Epithelial cell of esophagus (primary cell): ENCODE measurements around the gene AKAP12.

Experiments
- DNase-seq: peaks from one replicate; pipeline ENCODE4 v3.0.0; 2010; ENCODE audit warnings: low read depth
- H3K4me3 ChIP-seq: 2 replicates; pipeline ENCODE4 v1.5.1; 2011; ENCODE audit warnings: mild to moderate bottlenecking, low read length, control low read depth
- TF ChIP-seq, protein P1 (sequence below): IDR thresholded peaks from 2 replicates; pipeline ENCODE4 v1.5.1; 2011; ENCODE audit warnings: low read depth, mild to moderate bottlenecking, low read length, control low read depth, inconsistent platforms; ENCODE audit not compliant: insufficient read depth; ENCODE audit errors: missing control alignments

Gene AKAP12

GRCh38 chr6:151263035-151263434 lies 23.3 kb downstream of the AKAP12 start:
- H3K4me3 ChIP-seq = no peak overlapping the region
- no peak for DNase-seq
- TF ChIP-seq, protein P1, sequence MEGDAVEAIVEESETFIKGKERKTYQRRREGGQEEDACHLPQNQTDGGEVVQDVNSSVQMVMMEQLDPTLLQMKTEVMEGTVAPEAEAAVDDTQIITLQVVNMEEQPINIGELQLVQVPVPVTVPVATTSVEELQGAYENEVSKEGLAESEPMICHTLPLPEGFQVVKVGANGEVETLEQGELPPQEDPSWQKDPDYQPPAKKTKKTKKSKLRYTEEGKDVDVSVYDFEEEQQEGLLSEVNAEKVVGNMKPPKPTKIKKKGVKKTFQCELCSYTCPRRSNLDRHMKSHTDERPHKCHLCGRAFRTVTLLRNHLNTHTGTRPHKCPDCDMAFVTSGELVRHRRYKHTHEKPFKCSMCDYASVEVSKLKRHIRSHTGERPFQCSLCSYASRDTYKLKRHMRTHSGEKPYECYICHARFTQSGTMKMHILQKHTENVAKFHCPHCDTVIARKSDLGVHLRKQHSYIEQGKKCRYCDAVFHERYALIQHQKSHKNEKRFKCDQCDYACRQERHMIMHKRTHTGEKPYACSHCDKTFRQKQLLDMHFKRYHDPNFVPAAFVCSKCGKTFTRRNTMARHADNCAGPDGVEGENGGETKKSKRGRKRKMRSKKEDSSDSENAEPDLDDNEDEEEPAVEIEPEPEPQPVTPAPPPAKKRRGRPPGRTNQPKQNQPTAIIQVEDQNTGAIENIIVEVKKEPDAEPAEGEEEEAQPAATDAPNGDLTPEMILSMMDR = no peak

- no peak overlapping the region for H3K4me3 ChIP-seq
- no peak for DNase-seq
- TF ChIP-seq, protein P1 = no peak
These were observed 24.2 kb downstream of the AKAP12 start for GRCh38 chr6:151263967-151264366.

DNA sequence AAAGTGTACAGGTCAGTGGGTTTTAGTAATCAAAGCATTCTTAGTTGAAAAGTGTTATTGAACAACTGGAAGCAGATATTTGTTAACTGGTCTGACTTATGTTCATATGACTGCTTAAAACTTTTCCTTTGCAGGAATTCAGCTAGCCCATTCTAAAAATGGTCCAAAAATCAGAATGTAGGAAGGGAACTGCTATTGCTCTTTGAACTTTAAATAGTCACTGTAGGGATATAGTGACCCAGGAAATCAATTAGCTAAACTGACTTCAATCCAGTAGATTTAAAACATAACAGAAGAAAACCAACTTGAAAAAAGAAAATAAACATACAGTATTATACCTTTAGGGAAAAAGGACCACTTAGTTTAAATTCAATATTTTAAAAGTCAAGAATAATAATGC lies 25.5 kb downstream of the AKAP12 start:
- no peak overlapping the region for H3K4me3 ChIP-seq
- TF ChIP-seq, protein P1 = no peak
- no peak for DNase-seq

DNA sequence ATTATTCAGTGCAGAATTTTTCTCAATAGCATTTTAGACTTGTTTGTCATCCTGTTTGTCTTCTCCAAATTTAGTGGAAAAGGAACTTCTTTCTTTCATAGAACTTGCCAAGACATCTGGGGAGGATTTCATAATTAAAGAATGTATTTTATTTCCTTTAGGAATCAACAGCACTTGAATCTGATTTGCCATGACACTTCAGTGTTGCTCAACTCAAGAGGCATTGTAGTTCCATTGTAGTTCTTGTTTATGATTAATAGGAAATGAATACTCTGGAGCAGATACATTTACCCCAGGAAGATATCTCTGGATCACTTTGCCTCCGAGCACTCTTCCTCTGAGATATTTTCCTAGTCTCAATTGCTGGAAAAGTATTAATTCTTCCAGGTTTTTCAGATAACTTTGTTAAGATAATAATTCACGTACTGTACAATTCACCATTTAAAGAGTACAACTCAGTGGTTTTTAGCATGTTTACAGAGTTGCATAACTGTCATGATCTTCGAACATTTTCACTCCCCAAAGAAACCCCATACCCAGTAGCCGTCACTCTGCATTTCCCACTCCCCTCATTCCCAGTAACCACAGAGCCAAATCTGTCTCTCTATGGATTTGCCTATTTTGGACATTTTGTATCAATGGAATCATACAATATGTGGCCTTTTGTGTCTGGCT lies 29.7 kb downstream of the AKAP12 start:
- H3K4me3 ChIP-seq = no peak overlapping the region
- TF ChIP-seq, protein P1 = no peak
- DNase-seq = peak; percentile 83

DNA sequence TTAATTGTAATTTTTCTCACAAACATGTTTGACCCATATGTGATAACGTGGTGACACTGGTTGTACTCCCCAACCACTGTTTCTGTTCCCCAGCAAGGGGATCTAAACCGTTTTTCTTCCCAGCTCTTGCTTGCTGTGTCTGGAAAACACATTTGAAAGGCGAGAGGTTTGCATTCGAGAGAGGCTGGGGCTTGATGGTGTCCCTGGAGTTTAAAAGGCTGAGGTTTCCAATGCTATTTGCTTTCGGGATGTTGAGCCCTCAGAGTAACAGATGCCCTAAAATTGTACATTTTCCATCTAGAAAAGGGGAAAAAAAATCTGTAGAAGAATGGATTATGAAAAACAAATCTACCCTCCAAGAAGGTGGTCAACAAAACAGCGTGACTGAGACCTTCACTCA lies 35.4 kb downstream of the AKAP12 start:
- no peak overlapping the region for H3K4me3 ChIP-seq
- TF ChIP-seq, protein P1 = no peak
- no peak for DNase-seq

- no peak overlapping the region for H3K4me3 ChIP-seq
- DNase-seq = no peak
- TF ChIP-seq, protein P1 = no peak
These were observed 35.8 kb downstream of the AKAP12 start for GRCh38 chr6:151275566-151275965.

GRCh38 chr6:151276112-151276740 lies 36.5 kb downstream of the AKAP12 start:
- peak; percentile 89 for DNase-seq
- H3K4me3 ChIP-seq = no peak overlapping the region
- TF ChIP-seq, protein P1 = no peak
